NCI-H1930 (cell line): ENCODE measurements around the gene STK11.

Source experiments
- DNase-seq, 2 experiments: peaks; one replicate each; lab custom pipeline; 2025; lab: John Stamatoyannopoulos, UW

Gene STK11

GRCh38 chr19:1251330-1252220 lies 46.0 kb downstream of the STK11 start:
- no peak for DNase-seq

- DNase-seq, result no peak
Measured at GRCh38 chr19:1252221-1252820, 46.7 kb downstream of the STK11 start.

- no peak for DNase-seq
Measured at GRCh38 chr19:1252821-1253513, 47.4 kb downstream of the STK11 start.

DNA sequence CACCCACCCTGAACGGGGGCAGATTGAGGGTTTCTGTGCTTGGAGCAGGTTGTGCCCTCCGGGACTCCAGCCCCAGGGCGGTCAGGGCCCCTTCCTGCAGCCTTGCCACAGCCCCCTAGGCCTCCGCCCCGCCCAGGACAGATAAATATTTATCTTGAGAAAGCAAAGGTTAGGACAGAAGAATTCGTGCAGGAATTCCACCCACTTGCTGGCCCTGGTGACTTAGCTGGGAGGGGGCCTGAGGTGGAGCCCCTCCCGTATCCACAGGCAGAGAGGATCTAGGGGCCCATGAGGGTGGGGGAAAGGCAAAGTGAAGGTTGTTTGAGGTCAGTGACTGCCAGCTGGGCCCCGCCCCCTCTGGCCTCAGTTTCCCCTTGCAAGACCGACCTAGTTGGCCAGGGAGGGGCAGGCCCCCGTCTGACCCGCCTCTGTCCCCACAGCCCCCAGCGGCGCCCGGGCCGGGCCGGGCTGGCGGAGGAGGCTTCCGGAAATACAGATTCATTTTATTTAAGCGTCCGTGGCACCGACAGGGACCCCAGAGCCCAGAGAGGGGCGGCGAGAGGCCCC lies 48.0 kb downstream of the STK11 start:
- no peak for DNase-seq

GRCh38 chr19:1254081-1254527 lies 48.5 kb downstream of the STK11 start:
- no peak for DNase-seq

DNA sequence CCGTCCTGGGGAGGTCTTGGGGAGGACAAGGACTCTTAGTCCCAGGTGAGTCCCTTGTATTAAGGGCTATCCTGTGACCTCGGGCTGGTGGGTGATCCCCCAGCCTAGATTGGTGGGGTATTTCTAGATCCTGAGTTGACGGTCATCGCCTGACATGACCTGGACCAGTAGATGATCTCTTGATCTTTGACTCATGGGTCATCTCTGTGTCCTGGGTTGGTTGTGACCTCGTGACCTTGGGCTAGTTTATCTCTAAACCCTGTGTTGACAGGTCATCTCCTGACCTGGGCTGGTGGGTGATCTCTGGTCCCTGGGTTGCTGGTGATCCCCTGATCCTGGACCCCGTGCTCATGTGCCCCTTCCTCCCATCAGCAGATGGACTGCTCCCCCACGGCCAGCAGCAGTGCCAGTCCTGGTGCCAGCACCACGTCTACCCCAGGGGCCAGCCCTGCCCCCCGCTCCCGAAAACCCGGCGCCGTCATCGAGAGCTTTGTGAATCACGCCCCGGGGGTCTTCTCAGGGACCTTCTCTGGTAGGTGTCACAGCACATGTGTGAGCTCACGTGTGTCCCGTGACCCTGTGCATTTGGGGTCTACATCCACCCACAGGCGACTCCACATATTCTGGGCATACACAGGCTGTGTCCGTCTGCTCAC lies 49.1 kb downstream of the STK11 start:
- DNase-seq, result no peak

DNA sequence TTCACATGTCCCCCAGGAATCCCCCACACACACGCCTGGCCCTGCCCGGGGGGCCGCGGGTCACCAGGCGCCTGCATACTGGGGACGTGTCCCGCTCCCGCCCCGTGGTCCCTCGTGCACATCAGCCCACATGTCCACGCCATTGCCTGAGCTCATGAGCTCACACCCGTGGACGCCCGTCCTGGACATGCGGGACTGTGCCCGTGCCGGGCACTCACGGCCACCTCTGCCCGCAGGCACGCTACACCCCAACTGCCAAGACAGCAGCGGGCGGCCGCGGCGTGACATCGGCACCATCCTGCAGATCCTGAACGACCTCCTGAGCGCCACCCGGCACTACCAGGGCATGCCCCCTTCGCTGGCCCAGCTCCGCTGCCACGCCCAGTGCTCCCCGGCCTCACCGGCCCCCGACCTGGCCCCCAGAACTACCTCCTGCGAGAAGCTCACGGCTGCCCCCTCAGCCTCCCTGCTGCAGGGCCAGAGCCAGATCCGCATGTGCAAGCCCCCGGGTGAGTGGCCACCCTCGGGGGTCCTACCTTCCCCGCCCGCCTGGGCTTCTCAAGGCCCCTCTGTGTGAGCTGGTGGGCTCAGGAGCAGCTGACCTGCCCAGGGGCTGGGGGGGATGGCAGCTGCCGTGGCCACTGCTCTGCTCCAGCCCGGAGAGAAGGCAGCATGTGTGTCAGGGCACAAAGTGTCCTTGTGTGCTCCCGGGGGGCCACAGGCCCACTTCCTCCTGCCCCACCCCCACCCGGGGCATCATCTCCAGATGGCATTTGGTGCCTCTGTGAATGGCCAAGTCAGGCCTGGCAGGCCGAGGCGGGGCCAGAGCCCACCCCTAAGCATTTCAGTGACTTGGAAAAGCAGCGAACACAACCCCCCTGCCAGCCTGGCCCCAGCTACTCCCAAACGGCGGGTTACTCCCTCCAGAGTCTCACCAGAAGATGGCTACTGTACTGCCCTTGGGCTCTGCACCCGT lies 49.9 kb downstream of the STK11 start:
- DNase-seq, result no peak

GRCh38 chr19:1256646-1257474 lies 51.3 kb downstream of the STK11 start:
- no peak for DNase-seq

- no peak for DNase-seq
Measured at GRCh38 chr19:1257475-1258162, 52.0 kb downstream of the STK11 start.

- no peak for DNase-seq
Measured at GRCh38 chr19:1258163-1258492, 52.5 kb downstream of the STK11 start.

DNA sequence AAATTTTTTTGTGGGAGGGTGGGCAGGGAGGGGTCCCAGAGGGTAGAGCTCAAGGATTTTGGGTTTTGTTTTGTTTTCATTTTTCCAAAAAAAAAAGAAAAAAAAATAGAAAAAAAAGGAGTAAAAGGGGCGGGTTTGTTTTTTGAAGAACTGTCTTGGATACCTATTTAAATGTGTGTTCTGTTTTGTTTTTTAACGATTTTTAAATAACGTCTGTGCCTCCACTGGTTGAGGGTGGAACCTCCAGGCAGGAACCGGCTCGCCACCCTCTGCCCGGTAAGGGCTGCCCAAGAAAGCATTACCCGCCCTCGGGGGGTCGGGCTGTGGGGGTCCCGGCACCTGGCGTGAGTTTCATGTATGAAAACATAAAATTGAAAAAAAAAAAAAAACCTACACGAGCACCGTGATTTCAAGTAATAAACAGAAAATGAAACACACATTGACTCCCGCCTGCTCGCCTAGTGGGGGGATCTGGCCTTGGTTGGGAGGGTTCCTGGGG lies 53.2 kb downstream of the STK11 start:
- no peak for DNase-seq

DNA sequence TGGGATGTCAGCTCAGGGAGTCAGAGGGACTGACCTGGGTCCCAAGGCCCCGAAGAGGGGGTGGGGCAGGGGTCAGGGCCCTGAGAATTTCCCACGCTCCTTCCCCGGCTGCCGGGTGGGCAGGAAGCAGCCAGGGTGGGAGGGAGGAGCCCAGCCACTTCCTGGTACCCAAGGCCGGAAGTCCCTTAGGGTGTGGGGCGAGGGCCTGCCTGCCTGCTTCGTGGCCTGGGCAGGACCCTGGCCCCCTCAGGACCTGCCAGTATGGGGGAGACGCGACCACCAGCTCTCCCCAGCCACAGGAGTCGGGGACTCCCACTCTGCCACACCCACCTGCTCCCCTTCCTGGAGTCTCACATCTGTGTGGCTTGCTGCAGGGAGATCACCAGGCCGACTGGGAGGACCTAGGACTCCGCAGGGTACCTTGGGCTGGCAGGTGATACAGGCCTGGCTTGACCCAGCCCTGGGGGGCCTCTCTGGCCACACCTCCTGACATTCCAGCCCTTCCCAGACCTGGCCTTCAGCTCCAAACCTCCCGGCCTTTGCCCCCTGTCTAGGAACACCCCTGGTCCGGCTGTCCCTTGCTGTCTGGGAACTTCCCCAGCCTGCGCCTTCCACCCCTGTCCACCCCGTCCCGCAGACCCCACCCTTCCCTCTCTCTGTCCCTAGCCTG lies 53.8 kb downstream of the STK11 start:
- no peak for DNase-seq

DNA sequence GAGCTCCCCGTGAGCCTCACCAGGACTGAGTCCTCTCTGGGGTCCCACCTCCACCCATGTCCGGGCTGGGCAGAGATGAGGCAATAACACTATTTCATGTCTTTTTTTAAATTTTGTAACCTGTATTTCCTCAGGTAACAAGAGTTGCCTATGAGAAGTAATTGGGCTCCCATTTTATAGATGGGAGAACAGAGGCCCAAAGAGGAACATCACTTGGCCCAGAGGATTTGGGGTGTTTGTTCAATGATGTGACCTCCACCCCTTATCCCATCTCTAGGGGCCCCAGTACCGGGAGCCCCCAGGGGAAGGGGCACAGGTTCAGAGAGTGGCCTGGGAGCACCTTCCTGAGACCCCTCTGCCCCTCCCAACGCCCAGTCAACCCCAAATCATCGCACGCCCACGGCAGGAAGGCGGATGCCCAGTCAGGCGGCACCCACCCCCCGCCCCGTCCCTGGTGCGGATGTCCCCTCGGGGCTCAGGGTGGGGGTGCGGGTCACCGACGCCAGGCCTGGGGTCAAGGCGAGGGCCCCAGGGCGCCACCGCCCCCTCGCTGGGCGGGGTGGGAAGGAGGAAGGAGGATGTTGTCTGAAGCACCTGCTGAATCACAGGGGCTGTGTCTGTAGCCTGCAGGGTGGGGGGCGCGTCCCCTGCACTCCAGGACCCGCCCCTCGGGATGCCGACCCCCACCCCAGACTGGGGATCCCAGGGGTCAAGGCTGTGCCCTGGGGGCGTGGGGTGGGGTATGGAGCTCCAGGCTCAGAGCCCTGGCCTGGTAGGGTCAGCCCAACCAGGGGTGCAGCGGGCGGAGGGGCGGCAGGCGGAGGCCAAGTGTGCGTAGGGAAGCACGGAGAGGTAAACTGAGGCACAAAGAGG lies 54.5 kb downstream of the STK11 start:
- DNase-seq, result no peak

GRCh38 chr19:1260749-1261537 lies 55.4 kb downstream of the STK11 start:
- DNase-seq, result peak; percentile 82 to 95

GRCh38 chr19:1261538-1261797 lies 55.9 kb downstream of the STK11 start:
- DNase-seq, result no peak

DNA sequence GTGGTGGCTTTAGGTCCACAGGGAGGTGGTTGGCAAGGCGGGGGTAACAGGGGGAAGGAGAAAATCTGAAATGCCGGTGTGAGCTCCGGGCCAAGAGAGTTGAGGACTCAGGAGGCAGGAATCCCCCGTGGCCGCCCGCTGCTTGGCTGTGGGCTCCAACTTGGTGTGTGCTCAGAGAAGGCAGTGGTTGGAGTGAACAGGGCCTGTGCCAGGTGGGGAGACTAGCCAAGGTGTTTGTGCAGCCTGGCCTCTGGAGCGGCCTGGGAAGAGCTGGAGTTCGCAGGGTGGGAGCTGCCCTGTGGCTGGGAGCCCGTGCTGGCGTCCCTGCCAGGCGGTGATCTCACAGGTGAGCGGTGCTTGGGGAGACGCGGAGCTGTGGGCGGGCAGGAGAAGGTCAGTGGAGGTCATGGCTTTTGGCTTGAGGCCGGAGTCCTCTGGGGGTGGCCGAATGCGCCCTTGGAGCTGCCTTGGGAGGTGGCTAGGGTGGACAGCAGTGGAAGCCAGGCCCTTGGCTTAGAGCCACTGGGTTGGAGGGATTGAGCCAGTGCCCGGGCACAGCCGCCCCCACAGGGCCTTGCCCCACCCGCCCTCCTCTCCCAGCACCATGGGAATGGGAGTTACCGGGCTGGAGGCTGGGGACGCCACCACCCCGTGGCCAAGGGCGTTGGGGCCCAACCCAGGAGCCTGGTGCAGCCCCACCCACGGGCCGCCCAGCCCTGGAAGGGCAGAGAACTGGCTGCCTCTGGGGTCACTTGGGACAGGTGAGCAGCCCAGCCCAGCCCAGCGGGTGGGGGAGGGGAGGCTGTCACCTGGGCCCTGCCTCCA lies 56.4 kb downstream of the STK11 start:
- no peak for DNase-seq
